ENCODE data around the gene SYNGR2. TPM values are rescaled to one million over a fixed set of nuclear protein-coding genes. Genes with fewer than 3 reads are reported as not detected.

The SYNGR2 gene
- total and polyA plus RNA-seq, 2 donors (not counting 3 experiments of a cell fraction or from before 2014, with no cell fraction given) = 65.9 to 281 TPM

DNA sequence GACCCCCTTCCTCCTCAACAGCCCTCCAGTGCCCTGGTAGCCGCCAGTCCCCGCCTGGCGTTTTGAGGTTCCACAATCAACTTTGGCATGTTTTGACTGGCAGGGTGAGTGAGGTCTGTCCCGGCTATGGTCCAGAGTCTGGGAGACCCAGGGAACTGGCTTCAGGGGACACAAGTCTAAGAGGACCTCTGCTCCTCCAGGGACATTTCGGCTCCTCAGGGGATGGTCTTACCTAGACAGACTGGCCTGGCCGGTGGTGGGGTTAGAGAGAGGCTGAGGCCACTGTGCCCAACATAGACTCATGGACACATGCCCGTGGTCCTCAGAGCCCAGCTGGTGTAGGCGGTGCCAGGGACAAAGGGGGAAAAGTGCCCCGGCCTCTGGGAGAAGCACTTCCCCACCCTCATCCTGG is 35.6 kb upstream of the SYNGR2 start:
- H3K9me1 ChIP-seq (replicated peaks; ENCODE audit: control insufficient read depth, extremely low read depth, insufficient read depth, low read length) = no peaks in the 10 kb centered on the region
- intact Hi-C loops (cut with micrococcal nuclease) = loop anchor here (5.0 kb wide), 1 partner anchor 35 kb away; the partner anchor contains the start of gene SYNGR2
- no peaks in the 10 kb centered on the region for H3K36me3 ChIP-seq (ENCODE audit: control insufficient read depth in 2 of 2, extremely low read depth in 1 of 2, insufficient read depth in 2 of 2, low read length in 2 of 2)
- H4K20me1 ChIP-seq (replicated peaks; ENCODE audit: control insufficient read depth, extremely low read depth, insufficient read depth, low read length) = no peaks in the 10 kb centered on the region
- no peak overlapping the region for H2AFZ ChIP-seq (ENCODE audit: low read depth, low read length)
- ChIA-PET POLR2A (no interaction called here), CTCF (no interaction called here)
- no peak overlapping the region for H3K4me2 ChIP-seq (ENCODE audit: insufficient read depth, low read length)
- peaks cover 18% of the 10 kb centered on the region for H3K4me1 ChIP-seq (ENCODE audit: control insufficient read depth, extremely low read depth, insufficient read depth, low read length)
- H3K9ac ChIP-seq (replicated peaks; ENCODE audit: extremely low read depth, insufficient read depth, low read length) = no peak overlapping the region
- DNase-seq (ENCODE audit: low read depth, low spot score) (no peak), FAIRE-seq (no peak)
- H3K79me2 ChIP-seq (ENCODE audit: control insufficient read depth, insufficient read depth, low read length) = no peaks in the 10 kb centered on the region
- H3K27ac ChIP-seq (ENCODE audit: insufficient read depth, low read depth, low read length) = no peak overlapping the region
- no peaks in the 10 kb centered on the region for H3K9me3 ChIP-seq (replicated peaks; ENCODE audit: control insufficient read depth, insufficient read depth, low read length)
- no peak for TF ChIP-seq POLR2AphosphoS5 (IDR thresholded peaks at IDR 0.05; ENCODE audit: insufficient read depth, low read depth, low read length)
- no peak for TF ChIP-seq MYC (IDR thresholded peaks at IDR 0.05; ENCODE audit: low read depth, low read length)
- TF ChIP-seq, protein P1, sequence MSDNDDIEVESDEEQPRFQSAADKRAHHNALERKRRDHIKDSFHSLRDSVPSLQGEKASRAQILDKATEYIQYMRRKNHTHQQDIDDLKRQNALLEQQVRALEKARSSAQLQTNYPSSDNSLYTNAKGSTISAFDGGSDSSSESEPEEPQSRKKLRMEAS (IDR thresholded peaks at IDR 0.05; ENCODE audit: insufficient read depth, insufficient read length) = no peak
- no peak for TF ChIP-seq EZH2 (IDR thresholded peaks at IDR 0.05; ENCODE audit: borderline replicate concordance, low read depth, low read length, severe bottlenecking)
- no peak for TF ChIP-seq FOS (IDR thresholded peaks at IDR 0.05; ENCODE audit: borderline replicate concordance, insufficient read depth, low read length)
- TF ChIP-seq JUN (IDR thresholded peaks at IDR 0.05; ENCODE audit: borderline replicate concordance, insufficient read depth, insufficient read length, low read depth) = no peak
- no peak for TF ChIP-seq GATA2 (IDR thresholded peaks at IDR 0.05; ENCODE audit: insufficient read depth, insufficient read length, low read depth, low read length)
- TF ChIP-seq, protein P2, sequence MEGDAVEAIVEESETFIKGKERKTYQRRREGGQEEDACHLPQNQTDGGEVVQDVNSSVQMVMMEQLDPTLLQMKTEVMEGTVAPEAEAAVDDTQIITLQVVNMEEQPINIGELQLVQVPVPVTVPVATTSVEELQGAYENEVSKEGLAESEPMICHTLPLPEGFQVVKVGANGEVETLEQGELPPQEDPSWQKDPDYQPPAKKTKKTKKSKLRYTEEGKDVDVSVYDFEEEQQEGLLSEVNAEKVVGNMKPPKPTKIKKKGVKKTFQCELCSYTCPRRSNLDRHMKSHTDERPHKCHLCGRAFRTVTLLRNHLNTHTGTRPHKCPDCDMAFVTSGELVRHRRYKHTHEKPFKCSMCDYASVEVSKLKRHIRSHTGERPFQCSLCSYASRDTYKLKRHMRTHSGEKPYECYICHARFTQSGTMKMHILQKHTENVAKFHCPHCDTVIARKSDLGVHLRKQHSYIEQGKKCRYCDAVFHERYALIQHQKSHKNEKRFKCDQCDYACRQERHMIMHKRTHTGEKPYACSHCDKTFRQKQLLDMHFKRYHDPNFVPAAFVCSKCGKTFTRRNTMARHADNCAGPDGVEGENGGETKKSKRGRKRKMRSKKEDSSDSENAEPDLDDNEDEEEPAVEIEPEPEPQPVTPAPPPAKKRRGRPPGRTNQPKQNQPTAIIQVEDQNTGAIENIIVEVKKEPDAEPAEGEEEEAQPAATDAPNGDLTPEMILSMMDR (IDR thresholded peaks at IDR 0.05; ENCODE audit: extremely low read depth in 1 of 2, insufficient read depth in 1 of 2, low read depth in 1 of 2, low read length in 2 of 2) = no peak
- no peak for TF ChIP-seq POLR2A (IDR thresholded peaks at IDR 0.05; ENCODE audit: low read depth, low read length)
- dilution Hi-C loops (cut with MboI; ENCODE audit: extremely low pct_ligation_motif_present, low sequenced_read_pairs) = no loop called here
- no TSS peak for BruUV-seq (replicated peaks)
- H3K4me3 ChIP-seq (replicated peaks in 1 of 3; ENCODE audit: insufficient read depth in 1 of 3, low read depth in 1 of 3, low read length in 3 of 3) = no peak overlapping the region
- no peaks in the 10 kb centered on the region for H3K27me3 ChIP-seq (ENCODE audit: control insufficient read depth in 2 of 2, insufficient read depth in 2 of 2, low read length in 2 of 2)

Data from endothelial cell of umbilical vein (primary cell).